Astrocyte of the cerebellum (primary cell): Measurements from ENCODE around the gene ZFYVE16.
"Not testable (repeated sequence)": the region's sequence is repeated elsewhere in the genome, so short reads cannot be mapped to it uniquely, and the experiment has no call there.

Source experiments
- DNase-seq: peaks from one replicate; pipeline ENCODE4 v3.0.0-alpha.2; 2011; ENCODE audit warnings: low read depth
- H3K4me3 ChIP-seq: 2 replicates; pipeline ENCODE4 v1.5.1; 2011; ENCODE audit warnings: mild to moderate bottlenecking, low read depth, low read length, moderate library complexity
- CTCF ChIP-seq: IDR thresholded peaks from 2 replicates; pipeline ENCODE4 v1.5.1; 2012; ENCODE audit warnings: low read length, low read depth, moderate library complexity, mild to moderate bottlenecking; ENCODE audit errors: missing control alignments
- in situ Hi-C: cut with HindIII; loops from 2 replicates; pipeline ENCODE4 v1.10.0; 2017; ENCODE audit warnings: low sequenced_read_pairs

ZFYVE16 gene

GRCh38 chr5:80439213-80439612 lies 31.3 kb downstream of the ZFYVE16 start:
- in situ Hi-C loops = no loop called here
- no peak overlapping the region for H3K4me3 ChIP-seq
- TF ChIP-seq CTCF = no peak
- DNase-seq = no peak

DNA sequence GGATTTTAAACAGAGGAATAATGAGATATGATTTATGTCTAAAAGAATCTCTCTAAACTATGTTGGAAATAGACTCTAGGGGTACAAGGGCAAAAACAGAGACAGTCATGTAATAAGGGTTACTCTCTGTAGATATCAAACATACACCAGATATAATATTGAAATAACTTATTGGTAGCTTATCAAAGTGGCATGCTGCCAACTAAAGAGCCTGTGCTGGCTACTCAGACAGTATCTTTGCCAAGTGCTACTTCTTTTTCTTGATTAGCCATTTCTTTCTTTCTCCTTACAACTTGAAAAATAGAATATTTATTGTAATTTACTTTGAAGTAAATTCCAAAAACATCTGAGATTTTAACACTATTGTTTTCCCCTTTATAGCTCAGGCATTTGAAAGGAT lies 34.9 kb downstream of the ZFYVE16 start:
- TF ChIP-seq CTCF = no peak
- DNase-seq = no peak
- H3K4me3 ChIP-seq = no peak overlapping the region
- in situ Hi-C loops = no loop called here

DNA sequence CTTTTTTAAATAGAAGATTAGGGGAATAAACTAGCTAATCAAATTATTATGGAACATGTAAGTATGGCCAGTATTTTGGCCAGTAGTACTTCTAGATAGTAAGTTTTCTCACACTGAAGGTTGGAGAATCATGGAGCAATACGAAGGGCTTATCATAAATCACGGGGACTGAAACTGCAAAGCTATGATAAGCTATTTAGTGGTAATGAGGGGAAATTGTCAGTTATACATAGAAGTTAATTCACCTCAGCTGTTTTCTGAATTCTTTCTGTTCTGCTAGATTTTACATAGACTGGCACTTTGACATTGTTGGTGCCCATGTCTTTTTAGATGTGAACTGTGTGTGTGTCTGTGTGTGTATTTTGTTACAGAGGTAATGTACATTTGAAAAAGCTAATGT lies 45.5 kb downstream of the ZFYVE16 start:
- H3K4me3 ChIP-seq = no peak overlapping the region
- in situ Hi-C loops = no loop called here
- no peak for TF ChIP-seq CTCF
- no peak for DNase-seq

DNA sequence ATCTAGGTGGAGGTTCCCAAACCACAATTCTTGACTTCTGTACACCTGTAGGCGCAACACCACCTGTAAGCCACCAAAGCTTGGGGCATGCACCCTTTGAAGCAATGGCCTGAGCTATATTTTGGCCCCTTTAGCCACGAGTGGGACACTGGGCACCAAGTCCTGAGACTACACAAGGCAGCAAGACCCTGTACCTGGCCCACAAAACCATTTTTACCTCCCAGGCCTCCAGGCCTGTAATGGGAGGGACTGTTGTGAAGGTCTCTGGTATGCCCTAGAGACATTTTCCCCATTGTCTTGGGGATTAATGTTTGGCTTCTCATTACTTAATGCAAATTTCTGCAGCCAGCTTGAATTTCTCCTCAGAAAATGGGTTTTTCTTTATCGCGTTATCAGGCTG lies 55.4 kb downstream of the ZFYVE16 start:
- TF ChIP-seq CTCF = no peak
- H3K4me3 ChIP-seq = no peak overlapping the region
- in situ Hi-C loops = no loop called here
- DNase-seq = no peak

DNA sequence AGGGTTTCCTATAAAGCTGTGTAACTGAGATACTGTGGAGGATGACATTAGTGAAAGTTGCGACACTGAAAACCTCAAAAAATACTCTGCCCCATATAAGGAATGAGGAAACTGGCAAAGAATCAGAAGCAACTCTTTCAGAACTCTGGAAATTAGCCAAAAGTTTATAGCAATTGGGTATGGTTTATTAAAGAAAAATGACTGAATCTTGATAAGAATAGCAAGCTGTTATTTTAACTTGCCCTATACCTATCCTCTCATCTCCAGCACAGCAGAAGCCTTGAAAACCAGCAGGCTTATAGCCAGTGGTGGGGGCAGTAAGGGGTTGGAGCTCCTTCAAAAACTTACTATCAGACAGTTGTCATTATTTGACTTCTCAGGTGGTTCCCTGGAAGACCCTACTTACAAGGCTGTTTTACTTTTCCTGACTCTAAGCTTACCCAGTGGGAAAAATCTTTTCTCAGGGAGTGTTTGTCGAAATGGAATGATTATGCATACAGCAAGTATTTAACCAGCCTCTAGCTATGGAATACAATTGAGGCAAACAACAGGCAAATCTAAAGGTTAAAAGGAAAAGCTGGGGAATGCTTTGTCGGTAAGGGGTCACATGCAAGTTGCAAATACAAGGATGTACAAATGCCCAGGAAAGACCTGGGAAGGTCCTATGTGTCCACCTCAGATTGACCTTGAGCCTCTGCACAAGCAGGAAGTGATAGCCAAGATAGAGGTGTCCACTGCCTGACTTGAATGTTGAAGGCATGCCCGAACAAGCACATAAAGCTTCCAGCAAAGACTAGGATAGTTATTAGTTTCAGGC lies 59.0 kb downstream of the ZFYVE16 start:
- H3K4me3 ChIP-seq = no peak overlapping the region
- no peak for TF ChIP-seq CTCF
- in situ Hi-C loops = no loop called here
- DNase-seq = no peak

DNA sequence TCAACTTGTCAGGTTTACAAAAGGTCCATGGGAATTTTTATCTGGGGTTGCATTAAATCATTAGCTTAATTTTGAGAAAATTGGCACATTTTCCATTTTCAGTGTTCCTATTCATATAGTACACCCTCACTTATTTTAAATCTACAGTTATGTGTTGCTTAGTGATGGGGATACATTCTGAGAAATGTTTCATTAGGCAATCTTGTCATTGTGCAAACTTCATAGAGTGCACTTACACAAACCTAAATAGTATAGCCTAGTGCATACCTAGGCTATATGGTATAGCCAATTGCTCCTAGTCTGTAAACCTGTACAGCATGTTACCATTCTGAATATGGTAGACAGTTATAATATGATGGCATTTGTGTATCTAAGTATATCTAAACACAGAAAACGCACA lies 60.3 kb downstream of the ZFYVE16 start:
- DNase-seq = no peak
- TF ChIP-seq CTCF = no peak
- in situ Hi-C loops = no loop called here
- no peak overlapping the region for H3K4me3 ChIP-seq

DNA sequence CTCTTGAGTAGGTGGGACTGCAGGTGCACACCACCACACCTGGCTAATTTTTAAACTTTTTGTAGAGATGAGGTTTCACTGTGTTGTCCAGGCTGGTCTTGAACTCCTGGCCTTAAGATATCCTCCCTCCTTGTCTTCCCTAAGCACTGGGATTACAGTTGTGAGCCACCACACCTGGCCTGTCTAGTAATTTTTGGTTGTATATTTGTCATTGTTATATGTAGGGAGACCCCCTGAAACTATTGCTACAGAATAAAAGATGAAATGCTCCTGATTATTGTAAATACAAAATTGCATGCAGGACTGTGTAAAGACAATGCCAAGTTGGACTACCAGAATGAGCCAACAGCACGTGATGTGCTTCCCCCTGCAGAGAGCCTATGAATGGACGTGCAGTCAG lies 62.8 kb downstream of the ZFYVE16 start:
- in situ Hi-C loops, DNase-seq, H3K4me3 ChIP-seq: not testable (repeated sequence)
